ENCODE measurements around the gene AP1B1. TPM values are rescaled to one million over a fixed set of nuclear protein-coding genes. Genes with fewer than 3 reads are reported as not detected.

Gene AP1B1
- total RNA-seq, 2 donors from 2014 or later, result 104 to 143 TPM

GRCh38 chr22:29308791-29309262 is 79.5 kb downstream of the AP1B1 start:
- H3K36me3 ChIP-seq, result no peaks in the 10 kb centered on the region
- no peaks in the 10 kb centered on the region for H3K9me3 ChIP-seq
- no peaks in the 10 kb centered on the region for H3K27me3 ChIP-seq (replicated peaks; ENCODE audit: insufficient read depth)
- WGBS, result 79% methylated on average over 13 of the region's 13 CpGs
- TF ChIP-seq CTCF (IDR thresholded peaks at IDR 0.05) (no peak), POLR2A (IDR thresholded peaks at IDR 0.05) (no peak), POLR2AphosphoS5 (IDR thresholded peaks at IDR 0.05) (no peak)
- H3K4me1 ChIP-seq (replicated peaks), result peaks cover 37% of the 10 kb centered on the region
- intact Hi-C loops (cut with DNase I), result no loop called here
- no peak for DNase-seq (ENCODE audit: low spot score)
- H3K4me3 ChIP-seq, result peak overlapping the region in 1 of 2 donors; percentile 97
- peak overlapping the region in 1 of 2 donors; percentile 89 for H3K27ac ChIP-seq

GRCh38 chr22:29308148-29308790 is 80.1 kb downstream of the AP1B1 start:
- Histone ChIP-seq H3K9me3 (no peaks in the 10 kb centered on the region), H3K27ac (peak overlapping the region; percentile 11 to 89), H3K4me3 (peak overlapping the region in 1 of 2 donors; percentile 97), H3K27me3 (replicated peaks; ENCODE audit: insufficient read depth) (no peaks in the 10 kb centered on the region), H3K4me1 (replicated peaks) (peaks cover 32% of the 10 kb centered on the region), H3K36me3 (no peaks in the 10 kb centered on the region)
- intact Hi-C loops (cut with DNase I), result no loop called here
- WGBS, result 48% methylated on average over 38 of the region's 50 CpGs
- no peak for DNase-seq (ENCODE audit: low spot score)
- TF ChIP-seq POLR2A (IDR thresholded peaks at IDR 0.05) (no peak), CTCF (IDR thresholded peaks at IDR 0.05) (no peak), POLR2AphosphoS5 (IDR thresholded peaks at IDR 0.05) (no peak)

DNA sequence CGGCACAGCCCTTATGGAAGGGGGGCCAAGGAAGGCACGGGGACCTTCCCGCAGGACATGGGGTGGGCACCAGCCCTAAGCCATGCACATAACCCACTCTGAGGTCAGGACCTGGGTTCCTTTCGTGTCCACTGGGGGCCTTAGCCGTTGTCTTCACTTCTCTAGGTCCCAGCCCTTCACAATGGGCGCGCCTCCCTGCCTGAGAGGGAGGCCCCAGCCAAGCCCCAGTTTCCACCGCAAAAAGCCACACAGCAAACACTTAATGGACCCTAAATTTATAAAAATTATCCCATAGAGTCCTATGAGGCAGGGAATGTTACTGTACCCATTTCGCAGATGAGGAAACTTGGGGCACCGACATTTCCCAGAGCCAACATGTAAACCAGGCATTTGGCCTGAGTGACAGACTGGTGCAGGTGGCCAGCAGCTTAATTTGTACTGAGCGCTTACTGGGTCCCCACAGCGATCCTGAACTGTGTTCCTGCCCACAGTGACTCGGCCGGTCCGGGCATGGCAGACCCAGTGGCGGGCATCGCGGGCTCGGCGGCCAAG is 80.7 kb downstream of the AP1B1 start:
- 73% methylated on average over 20 of the region's 20 CpGs for WGBS
- H3K4me1 ChIP-seq (replicated peaks), result peaks cover 32% of the 10 kb centered on the region

DNA sequence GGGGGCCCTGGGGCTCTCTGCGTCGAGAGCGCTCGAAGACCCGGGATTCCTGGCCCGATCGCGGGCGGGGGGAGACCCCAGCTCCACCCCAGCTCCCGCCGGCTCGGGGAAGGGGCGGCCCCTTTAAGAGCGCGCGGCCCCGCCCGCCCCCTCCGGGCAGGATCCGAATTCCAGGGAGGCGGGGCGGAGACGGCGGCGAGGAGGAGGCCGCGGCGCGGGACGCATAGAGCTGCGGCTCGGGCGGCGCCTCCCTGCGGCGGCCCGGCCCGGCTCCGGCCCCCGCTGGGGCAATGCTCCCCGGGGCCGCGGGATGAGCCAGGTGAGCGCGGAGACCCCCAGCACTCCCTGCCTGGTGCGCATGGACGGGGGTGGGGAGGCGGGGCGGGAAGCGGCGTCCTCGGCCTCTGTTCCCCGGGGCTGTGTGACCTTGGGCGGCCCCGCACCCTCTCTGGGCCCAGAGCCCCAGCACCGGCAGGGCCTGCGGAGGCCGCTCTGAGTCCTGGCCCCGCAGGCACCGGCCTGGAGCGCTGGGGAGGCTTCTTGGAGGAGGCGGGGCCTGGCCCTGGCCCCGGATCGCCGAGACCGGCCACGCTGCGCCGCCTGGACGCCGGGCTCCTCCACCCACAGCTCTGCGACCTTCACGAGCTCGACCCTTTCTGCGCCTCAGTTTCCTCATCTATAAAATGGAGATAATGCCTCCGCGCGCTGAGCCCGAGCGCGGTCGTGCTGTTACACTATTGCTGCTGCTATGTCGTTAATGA is 81.4 kb downstream of the AP1B1 start:
- Histone ChIP-seq H3K9me3 (no peaks in the 10 kb centered on the region), H3K27ac (peak overlapping the region; percentile 56 to 89), H3K4me1 (replicated peaks) (peaks cover 32% of the 10 kb centered on the region), H3K27me3 (replicated peaks; ENCODE audit: insufficient read depth) (no peaks in the 10 kb centered on the region), H3K36me3 (no peaks in the 10 kb centered on the region), H3K4me3 (peak overlapping the region; percentile 59 to 97)
- peak; percentile 40 for TF ChIP-seq POLR2A (IDR thresholded peaks at IDR 0.05)
- peak in 3 of 4 experiments; percentile 15 to 46 (median 17) for TF ChIP-seq CTCF (IDR thresholded peaks at IDR 0.05)
- peak; percentile 49 for TF ChIP-seq POLR2AphosphoS5 (IDR thresholded peaks at IDR 0.05)
- WGBS, result 4% methylated on average over 73 of the region's 83 CpGs
- DNase-seq (ENCODE audit: low spot score), result peak; percentile 77
- intact Hi-C loops (cut with DNase I), result loop anchor here (1.0 to 2.0 kb wide), 2 partner anchors 52 to 81 kb away; partner anchors contain the start of gene AP1B1

More for the DNA sequence above, 80.7 kb downstream of the AP1B1 start:
- H3K27me3 ChIP-seq (replicated peaks; ENCODE audit: insufficient read depth), result no peaks in the 10 kb centered on the region
- H3K4me3 ChIP-seq, result peak overlapping the region; percentile 59 to 97
- intact Hi-C loops (cut with DNase I), result loop anchor here (2.0 kb wide), 1 partner anchor 51 kb away; no protein-coding TSS in a partner anchor
- no peaks in the 10 kb centered on the region for H3K9me3 ChIP-seq
- no peak for TF ChIP-seq CTCF (IDR thresholded peaks at IDR 0.05)
- no peak for TF ChIP-seq POLR2AphosphoS5 (IDR thresholded peaks at IDR 0.05)
- TF ChIP-seq POLR2A (IDR thresholded peaks at IDR 0.05), result no peak
- DNase-seq (ENCODE audit: low spot score), result no peak
- no peaks in the 10 kb centered on the region for H3K36me3 ChIP-seq
- H3K27ac ChIP-seq, result peak overlapping the region; percentile 56 to 89
